ENCODE results near the gene FBXL13.

DNA sequence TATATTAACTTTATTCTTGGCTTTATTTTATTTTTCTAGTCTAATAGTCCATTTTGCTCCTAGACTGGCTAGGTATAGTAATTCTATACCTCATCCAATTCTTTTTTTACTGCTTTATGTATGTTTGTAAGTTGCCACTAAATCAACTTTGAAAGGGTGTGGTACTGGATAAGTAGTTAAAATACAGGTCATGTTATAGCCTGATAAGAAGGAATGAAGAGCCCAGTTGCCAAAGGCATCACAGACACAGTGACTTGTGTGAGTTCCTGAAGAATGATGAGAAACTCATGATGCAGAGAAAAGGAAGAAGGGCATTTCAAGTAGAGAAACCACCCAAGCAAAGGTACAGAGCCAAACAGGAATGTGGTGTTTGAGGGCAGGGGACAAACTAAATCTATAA is 47.0 kb upstream of the FBXL13 start:
- TF ChIP-seq, protein P1, sequence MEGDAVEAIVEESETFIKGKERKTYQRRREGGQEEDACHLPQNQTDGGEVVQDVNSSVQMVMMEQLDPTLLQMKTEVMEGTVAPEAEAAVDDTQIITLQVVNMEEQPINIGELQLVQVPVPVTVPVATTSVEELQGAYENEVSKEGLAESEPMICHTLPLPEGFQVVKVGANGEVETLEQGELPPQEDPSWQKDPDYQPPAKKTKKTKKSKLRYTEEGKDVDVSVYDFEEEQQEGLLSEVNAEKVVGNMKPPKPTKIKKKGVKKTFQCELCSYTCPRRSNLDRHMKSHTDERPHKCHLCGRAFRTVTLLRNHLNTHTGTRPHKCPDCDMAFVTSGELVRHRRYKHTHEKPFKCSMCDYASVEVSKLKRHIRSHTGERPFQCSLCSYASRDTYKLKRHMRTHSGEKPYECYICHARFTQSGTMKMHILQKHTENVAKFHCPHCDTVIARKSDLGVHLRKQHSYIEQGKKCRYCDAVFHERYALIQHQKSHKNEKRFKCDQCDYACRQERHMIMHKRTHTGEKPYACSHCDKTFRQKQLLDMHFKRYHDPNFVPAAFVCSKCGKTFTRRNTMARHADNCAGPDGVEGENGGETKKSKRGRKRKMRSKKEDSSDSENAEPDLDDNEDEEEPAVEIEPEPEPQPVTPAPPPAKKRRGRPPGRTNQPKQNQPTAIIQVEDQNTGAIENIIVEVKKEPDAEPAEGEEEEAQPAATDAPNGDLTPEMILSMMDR (conservative IDR thresholded peaks at IDR 0.05; ENCODE audit: low read length): no peak
- no peak for TF ChIP-seq EZH2phosphoT487 (IDR thresholded peaks at IDR 0.05; ENCODE audit: borderline replicate concordance, low read depth, low read length)

Measured in OCI-LY7 (cell line).